Body of pancreas (tissue), 4 donors: ENCODE results near the gene ARG2.

Experiments used
- POLR2A ChIP-seq, 3 donors: fragments of 450-650 bp; IDR thresholded peaks; one replicate each; pipeline ENCODE4 v1.6.1; 2016; ENCODE audit warnings: antibody characterized with exemption in 3 of 3, mild to moderate bottlenecking in 2 of 3
- TF ChIP-seq, protein P1 (sequence below), 7 experiments: fragments of 450-650 bp in 4 of 7; fragments of 200-600 bp in 3 of 7; sonication (generic) in 3 of 7; IDR thresholded peaks; one replicate each; pipeline ENCODE4 v1.5.1; 2016 to 2019; ENCODE audit warnings: antibody characterized with exemption in 7 of 7

DNA sequence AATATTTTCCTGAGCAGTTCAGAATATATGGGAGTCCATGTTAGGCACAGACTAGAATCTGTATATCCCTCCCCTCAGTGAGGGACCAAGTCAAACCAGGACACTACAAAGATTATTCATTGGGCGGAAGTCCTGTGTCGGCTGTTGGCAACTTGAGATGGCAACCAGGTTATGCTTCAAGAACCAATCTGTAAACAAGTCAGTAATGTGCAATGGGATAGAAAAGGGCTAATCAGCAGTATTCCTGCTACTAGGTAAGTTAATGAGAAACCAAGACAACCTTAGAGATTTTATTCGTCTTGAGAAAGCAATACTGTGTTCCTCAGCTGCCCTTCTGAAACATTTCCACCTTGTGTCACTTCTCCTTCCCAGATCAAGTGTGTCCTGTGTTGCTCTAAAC, 26.4 kb downstream of the ARG2 start:
- TF ChIP-seq, protein P1, sequence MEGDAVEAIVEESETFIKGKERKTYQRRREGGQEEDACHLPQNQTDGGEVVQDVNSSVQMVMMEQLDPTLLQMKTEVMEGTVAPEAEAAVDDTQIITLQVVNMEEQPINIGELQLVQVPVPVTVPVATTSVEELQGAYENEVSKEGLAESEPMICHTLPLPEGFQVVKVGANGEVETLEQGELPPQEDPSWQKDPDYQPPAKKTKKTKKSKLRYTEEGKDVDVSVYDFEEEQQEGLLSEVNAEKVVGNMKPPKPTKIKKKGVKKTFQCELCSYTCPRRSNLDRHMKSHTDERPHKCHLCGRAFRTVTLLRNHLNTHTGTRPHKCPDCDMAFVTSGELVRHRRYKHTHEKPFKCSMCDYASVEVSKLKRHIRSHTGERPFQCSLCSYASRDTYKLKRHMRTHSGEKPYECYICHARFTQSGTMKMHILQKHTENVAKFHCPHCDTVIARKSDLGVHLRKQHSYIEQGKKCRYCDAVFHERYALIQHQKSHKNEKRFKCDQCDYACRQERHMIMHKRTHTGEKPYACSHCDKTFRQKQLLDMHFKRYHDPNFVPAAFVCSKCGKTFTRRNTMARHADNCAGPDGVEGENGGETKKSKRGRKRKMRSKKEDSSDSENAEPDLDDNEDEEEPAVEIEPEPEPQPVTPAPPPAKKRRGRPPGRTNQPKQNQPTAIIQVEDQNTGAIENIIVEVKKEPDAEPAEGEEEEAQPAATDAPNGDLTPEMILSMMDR (IDR thresholded peaks at IDR 0.05): no peak
- no peak for TF ChIP-seq POLR2A (IDR thresholded peaks at IDR 0.05)
